ENCODE data around the gene TRAM2. TPM values are rescaled to one million over a fixed set of nuclear protein-coding genes. Genes with fewer than 3 reads are reported as not detected.

Gene TRAM2
- total and polyA plus RNA-seq, 2 of the 8 experiments (the other 6 are each of a cell fraction or from before 2014, with no cell fraction given): 9.0 to 21.4 TPM

- Histone ChIP-seq H3K14ac (ENCODE audit: insufficient read length) (no peak overlapping the region), H3K27me3 (replicated peaks in 1 of 4; ENCODE audit: control insufficient read depth in 3 of 4, extremely low read depth in 1 of 4, insufficient read depth in 3 of 4, low read length in 3 of 4) (no peaks in the 10 kb centered on the region), H2BK12ac (ENCODE audit: low read depth, low read length) (peak overlapping the region; percentile 86), H3K27ac (ENCODE audit: low read depth, low read length) (peak overlapping the region; percentile 88), H3K4me1 (replicated peaks in 1 of 4; ENCODE audit: control insufficient read depth in 3 of 4, insufficient read depth in 4 of 4, low read length in 3 of 4) (peaks cover 7 to 19% (median 15%) of the 10 kb centered on the region in 4 experiments), H3K4ac (replicated peaks; ENCODE audit: insufficient read length, low read depth, low read length) (no peak overlapping the region), H4K20me1 (replicated peaks in 1 of 2; ENCODE audit: control insufficient read depth in 1 of 2, insufficient read depth in 2 of 2, low read length in 2 of 2) (no peaks in the 10 kb centered on the region), H3K79me1 (ENCODE audit: low read depth, low read length) (peaks cover 5% of the 10 kb centered on the region; the same call in 1 of the 2 replicates), H2BK120ac (replicated peaks; ENCODE audit: low read depth, low read length) (peak overlapping the region; percentile 24), H3K23me2 (ENCODE audit: low read depth, low read length) (no peaks in the 10 kb centered on the region), H4K5ac (ENCODE audit: insufficient read length, low read depth, low read length) (peak overlapping the region; percentile 2), H3K36me3 (ENCODE audit: control insufficient read depth in 2 of 4, insufficient read depth in 4 of 4, low read length in 3 of 4) (peaks cover 0 to 7% (median 0%) of the 10 kb centered on the region in 4 experiments; a peak in 2 of 8 replicates), H3K4me2 (ENCODE audit: insufficient read depth in 1 of 2, low read depth in 2 of 2, low read length in 2 of 2) (peak overlapping the region; percentile 46 to 55), H3K23ac (ENCODE audit: insufficient read length) (no peak overlapping the region), H3K56ac (replicated peaks; ENCODE audit: insufficient read length, low read depth, low read length) (no peak overlapping the region), H3K18ac (ENCODE audit: extremely low read depth, low read length) (peak overlapping the region; percentile 89), H2BK20ac (ENCODE audit: low read length) (0 out of 2 replicates have a peak overlapping the region, but pooled peaks have one; percentile 29), H4K91ac (replicated peaks; ENCODE audit: insufficient read length, low read length) (peak overlapping the region; percentile 61), H3K9me3 (ENCODE audit: insufficient read depth in 2 of 2, low read depth in 1 of 2, low read length in 1 of 2) (no peaks in the 10 kb centered on the region), H3K9ac (replicated peaks in 1 of 4; ENCODE audit: extremely low read depth in 1 of 4, low read depth in 3 of 4, low read length in 3 of 4) (peak overlapping the region in 2 of 4 experiments; percentile 9 to 36; a peak in 2 of 7 replicates), H2AK5ac (ENCODE audit: low read depth, low read length) (peak overlapping the region; percentile 24; the same call in 1 of the 2 replicates), H3K4me3 (ENCODE audit: extremely low read depth in 1 of 4, insufficient read depth in 2 of 4, low read depth in 3 of 4, low read length in 4 of 4) (peak overlapping the region in 2 of 4 experiments; percentile 1 to 9; a peak in 2 of 8 replicates), H4K8ac (ENCODE audit: extremely low read depth, insufficient read depth, low read length) (no peak overlapping the region), H2BK5ac (ENCODE audit: low read depth, low read length) (peak overlapping the region; percentile 68; the same call in 1 of the 2 replicates), H2AFZ (ENCODE audit: low read length) (peak overlapping the region; percentile 8; the same call in 1 of the 2 replicates), H3K79me2 (ENCODE audit: control insufficient read depth in 1 of 2, insufficient read depth in 2 of 2, low read length in 2 of 2) (peaks cover 0 to 3% of the 10 kb centered on the region in 2 experiments; a peak in 2 of 4 replicates), H2BK15ac (ENCODE audit: low read length) (no peak overlapping the region)
- whole genome bisulfite sequencing, 2 experiments (ENCODE audit: extremely low coverage in 1 of 2, insufficient coverage in 1 of 2, insufficient read length in 1 of 2, insufficient replicate concordance in 2 of 2, low coverage in 1 of 2, low lambda C conversion rate in 2 of 2, missing lambda C conversion rate in 1 of 2): 56% methylated on average over 14 of the region's 14 CpGs; no CpG with 5 or more reads in 1 of the 2 experiments
- ChIA-PET POLR2A (ENCODE audit: partially characterized antibody) (interaction anchor here (0.8 to 1.0 kb wide), 2 partner anchors 9 to 56 kb away, joined by 3 to 4 read pairs; no protein-coding TSS in a partner anchor), CTCF (ENCODE audit: partially characterized antibody) (interaction anchor here (0.9 to 1.6 kb wide), 3 partner anchors 33 to 81 kb away, joined by 3 to 7 read pairs (median 3); no protein-coding TSS in a partner anchor)
- FAIRE-seq (no peak), DNase-seq (ENCODE audit: low read depth in 1 of 2, low spot score in 2 of 2) (peak; percentile 57 to 73)
- peak; percentile 59 for TF ChIP-seq TBP (IDR thresholded peaks at IDR 0.05; ENCODE audit: low read depth, low read length)
- peak; percentile 47; the same call in 1 of the 2 replicates for TF ChIP-seq TAF1 (IDR thresholded peaks at IDR 0.05; ENCODE audit: low read depth, low read length)
- TF ChIP-seq ATF2 (IDR thresholded peaks at IDR 0.05; ENCODE audit: low read length): 0 out of 2 replicates have a peak, but pooled peaks have one; percentile 35
- no peak; the same call in 1 of the 2 replicates for TF ChIP-seq POLR2AphosphoS5 (IDR thresholded peaks at IDR 0.05; ENCODE audit: low read depth, low read length)
- TF ChIP-seq BACH1 (IDR thresholded peaks at IDR 0.05; ENCODE audit: low read length): peak; percentile 42
- peak; percentile 65; the same call in 1 of the 2 replicates for TF ChIP-seq ATF3 (IDR thresholded peaks at IDR 0.05; ENCODE audit: insufficient read depth, low read depth, low read length)
- TF ChIP-seq RNF2 (IDR thresholded peaks at IDR 0.05; ENCODE audit: borderline replicate concordance, low read depth, low read length, missing control alignments, poor library complexity, severe bottlenecking): no peak
- peak; percentile 88 for TF ChIP-seq YY1 (IDR thresholded peaks at IDR 0.05; ENCODE audit: low read depth, low read length)
Observed at GRCh38 chr6:52517502-52518278, 59.2 kb downstream of the TRAM2 start.
